Mesenchymal stem cell (in vitro differentiated cells and primary cell): Measurements from ENCODE around the gene RPRML.

Experiments
- DNase-seq: peaks from one replicate; pipeline ENCODE4 v3.0.0-alpha.2; 2013
- H2AFZ ChIP-seq: one replicate; pipeline ENCODE4 v1.6.1; 2013; ENCODE audit warnings: low read depth, mild to moderate bottlenecking, control low read depth, inconsistent platforms, low read length, moderate library complexity
- H2AK5ac ChIP-seq: 2 replicates; pipeline ENCODE4 v1.6.1; 2013; ENCODE audit warnings: low read length, moderate library complexity, mild to moderate bottlenecking, inconsistent platforms; ENCODE audit not compliant: severe bottlenecking
- H2BK120ac ChIP-seq: one replicate; pipeline ENCODE4 v1.6.1; 2013; ENCODE audit warnings: low read depth, mild to moderate bottlenecking, inconsistent platforms, low read length, moderate library complexity
- H2BK12ac ChIP-seq, 2 experiments: one replicate each; pipeline ENCODE4 v1.6.1; 2013; ENCODE audit warnings: inconsistent platforms in 2 of 2, low read length in 2 of 2, mild to moderate bottlenecking in 2 of 2, moderate library complexity in 2 of 2, control low read depth in 1 of 2
- H2BK15ac ChIP-seq: one replicate; pipeline ENCODE4 v1.6.1; 2013; ENCODE audit warnings: mild to moderate bottlenecking, low read depth, inconsistent platforms; ENCODE audit not compliant: poor library complexity, severe bottlenecking
- H2BK5ac ChIP-seq: 2 replicates; pipeline ENCODE4 v1.6.1; 2013; ENCODE audit warnings: low read depth, mild to moderate bottlenecking, low read length, control low read depth, inconsistent platforms; ENCODE audit not compliant: poor library complexity, severe bottlenecking
- H3K14ac ChIP-seq, 2 experiments: one replicate each; pipeline ENCODE4 v1.6.1; 2013; ENCODE audit warnings: inconsistent platforms in 2 of 2, low read length in 2 of 2, control low read depth in 1 of 2, mild to moderate bottlenecking in 1 of 2, moderate library complexity in 1 of 2
- H3K18ac ChIP-seq, 2 experiments: one replicate each; pipeline ENCODE4 v1.6.1; 2013; ENCODE audit warnings: inconsistent platforms in 2 of 2, low read length in 2 of 2, control low read depth in 1 of 2, low read depth in 1 of 2, mild to moderate bottlenecking in 1 of 2
- H3K23ac ChIP-seq, 2 experiments: one replicate each; pipeline ENCODE4 v1.6.1; 2013; ENCODE audit warnings: inconsistent platforms in 2 of 2, low read length in 2 of 2, mild to moderate bottlenecking in 2 of 2, moderate library complexity in 2 of 2, control low read depth in 1 of 2
- H3K27ac ChIP-seq: 2 replicates; pipeline ENCODE4 v1.5.1; 2013; ENCODE audit warnings: mild to moderate bottlenecking, moderate library complexity, low read length, control low read depth, inconsistent platforms; ENCODE audit not compliant: poor library complexity, severe bottlenecking
- H3K27me3 ChIP-seq, 2 experiments: 2 replicates each; pipeline versions ENCODE4 v1.6.1 to v1.7.0; 2013; ENCODE audit warnings: low read length in 2 of 2, mild to moderate bottlenecking in 2 of 2, moderate library complexity in 2 of 2, control low read depth in 1 of 2, inconsistent platforms in 1 of 2; ENCODE audit not compliant: control insufficient read depth in 1 of 2, insufficient read depth in 1 of 2
- H3K36me3 ChIP-seq, 2 experiments: 2 replicates each; pipeline versions ENCODE4 v1.6.1 to v1.7.0; 2013; ENCODE audit warnings: low read length in 2 of 2, control low read depth in 1 of 2, inconsistent platforms in 1 of 2, low read depth in 1 of 2, mild to moderate bottlenecking in 1 of 2; ENCODE audit not compliant: insufficient read depth in 2 of 2, control insufficient read depth in 1 of 2
- H3K4ac ChIP-seq, 2 experiments: one replicate each; pipeline ENCODE4 v1.6.1; 2013; ENCODE audit warnings: inconsistent platforms in 2 of 2, low read length in 2 of 2, mild to moderate bottlenecking in 2 of 2, moderate library complexity in 2 of 2, control low read depth in 1 of 2, low read depth in 1 of 2
- H3K4me1 ChIP-seq: 2 replicates; pipeline ENCODE4 v1.6.1; 2013; ENCODE audit warnings: low read depth, low read length, control low read depth; ENCODE audit not compliant: control insufficient read depth, insufficient read depth
- H3K4me2 ChIP-seq: 2 replicates; pipeline ENCODE4 v1.6.1; 2013; ENCODE audit warnings: low read length, mild to moderate bottlenecking, inconsistent platforms; ENCODE audit not compliant: poor library complexity, severe bottlenecking
- H3K4me3 ChIP-seq, 2 experiments: 2 replicates each; pipeline versions ENCODE4 v1.5.1 to v1.7.0; 2013; ENCODE audit warnings: low read length in 2 of 2, mild to moderate bottlenecking in 2 of 2, control low read depth in 1 of 2, low read depth in 1 of 2; ENCODE audit not compliant: insufficient read depth in 1 of 2
- H3K79me1 ChIP-seq: replicated peaks from 2 replicates; pipeline ENCODE4 v1.6.1; 2013; ENCODE audit warnings: mild to moderate bottlenecking, control low read depth, low read length, inconsistent platforms; ENCODE audit not compliant: poor library complexity, severe bottlenecking
- H3K9ac ChIP-seq: 2 replicates; pipeline ENCODE4 v1.7.0; 2013; ENCODE audit warnings: mild to moderate bottlenecking, low read length, moderate library complexity
- H3K9me3 ChIP-seq: 2 replicates; pipeline ENCODE4 v1.7.0; 2013; ENCODE audit warnings: mild to moderate bottlenecking, low read length; ENCODE audit not compliant: control insufficient read depth
- H4K8ac ChIP-seq: one replicate; pipeline ENCODE4 v1.6.1; 2013; ENCODE audit warnings: inconsistent platforms, mild to moderate bottlenecking, low read length, moderate library complexity
- H4K91ac ChIP-seq: one replicate; pipeline ENCODE4 v1.6.1; 2013; ENCODE audit warnings: mild to moderate bottlenecking, low read length, inconsistent platforms
- WGBS: methylation state at CpG from one replicate; pipeline ENCODE4 v1.1.7; 2013; ENCODE audit warnings: mixed read lengths; 5-methylcytosine and 5-hydroxymethylcytosine counted together

RPRML gene

DNA sequence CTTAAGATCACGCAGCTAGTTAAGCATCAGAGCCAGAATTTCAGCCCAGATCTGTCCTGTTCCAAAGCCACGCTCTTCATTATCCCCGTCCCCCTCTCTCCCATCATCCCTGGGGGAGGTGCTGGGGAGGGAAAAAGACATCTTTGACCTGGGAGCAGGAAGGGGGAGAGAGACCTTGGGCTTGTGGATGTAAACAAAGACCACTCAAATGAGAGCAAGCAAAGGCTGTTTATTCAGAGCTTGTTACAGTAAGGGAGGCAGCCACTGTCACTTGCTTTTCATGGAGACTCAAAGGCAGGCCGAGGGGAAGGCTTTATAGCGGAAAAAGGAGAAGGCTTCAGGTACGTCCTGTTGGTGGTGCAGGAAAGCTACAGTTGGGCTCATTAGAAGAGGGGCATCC, 3.5 kb upstream of the RPRML start:
- H4K8ac ChIP-seq, result no peak overlapping the region
- no peak overlapping the region for H2BK12ac ChIP-seq
- no peak overlapping the region for H3K27ac ChIP-seq
- no peak overlapping the region for H3K4ac ChIP-seq
- no peak overlapping the region for H2BK120ac ChIP-seq
- H3K23ac ChIP-seq, result no peak overlapping the region
- H4K91ac ChIP-seq, result no peak overlapping the region
- H3K9ac ChIP-seq, result no peak overlapping the region
- H3K14ac ChIP-seq, result no peak overlapping the region
- H2BK5ac ChIP-seq, result no peak overlapping the region
- no peak overlapping the region for H2AFZ ChIP-seq
- peaks cover 2% of the 10 kb centered on the region for H3K9me3 ChIP-seq
- peaks cover 18% of the 10 kb centered on the region for H3K4me1 ChIP-seq
- peaks cover 0 to 3% of the 10 kb centered on the region in 2 experiments for H3K36me3 ChIP-seq
- 82% methylated on average over 4 of the region's 6 CpGs for WGBS
- H3K27me3 ChIP-seq, result peaks cover 46 to 56% of the 10 kb centered on the region in 2 experiments
- H3K4me3 ChIP-seq, result no peak overlapping the region
- no peak overlapping the region for H2AK5ac ChIP-seq
- no peak overlapping the region for H3K4me2 ChIP-seq
- no peaks in the 10 kb centered on the region for H3K79me1 ChIP-seq
- no peak overlapping the region for H2BK15ac ChIP-seq
- no peak overlapping the region for H3K18ac ChIP-seq
- no peak for DNase-seq

- peak; percentile 7 for DNase-seq
- H2BK15ac ChIP-seq, result no peak overlapping the region
- H3K79me1 ChIP-seq, result no peaks in the 10 kb centered on the region
- H3K9me3 ChIP-seq, result no peaks in the 10 kb centered on the region
- H2AFZ ChIP-seq, result peak overlapping the region; percentile 53
- H2AK5ac ChIP-seq, result no peak overlapping the region
- peak overlapping the region; percentile 46 to 72 for H3K4me3 ChIP-seq
- peaks cover 18% of the 10 kb centered on the region for H3K4me1 ChIP-seq
- peaks cover 0 to 3% of the 10 kb centered on the region in 2 experiments for H3K36me3 ChIP-seq
- H3K18ac ChIP-seq, result no peak overlapping the region
- H3K23ac ChIP-seq, result no peak overlapping the region
- no peak overlapping the region for H2BK120ac ChIP-seq
- no peak overlapping the region for H2BK12ac ChIP-seq
- H3K27me3 ChIP-seq, result peaks cover 65 to 73% of the 10 kb centered on the region in 2 experiments
- no peak overlapping the region for H3K4ac ChIP-seq
- H2BK5ac ChIP-seq, result no peak overlapping the region
- H3K14ac ChIP-seq, result no peak overlapping the region
- no peak overlapping the region for H3K9ac ChIP-seq
- peak overlapping the region; percentile 95 for H3K4me2 ChIP-seq
- no peak overlapping the region for H3K27ac ChIP-seq
- H4K8ac ChIP-seq, result no peak overlapping the region
- 2% methylated on average over 73 of the region's 83 CpGs for WGBS
- H4K91ac ChIP-seq, result no peak overlapping the region
These were observed 435 bp downstream of the RPRML start for GRCh38 chr17:46978489-46979146.

DNA sequence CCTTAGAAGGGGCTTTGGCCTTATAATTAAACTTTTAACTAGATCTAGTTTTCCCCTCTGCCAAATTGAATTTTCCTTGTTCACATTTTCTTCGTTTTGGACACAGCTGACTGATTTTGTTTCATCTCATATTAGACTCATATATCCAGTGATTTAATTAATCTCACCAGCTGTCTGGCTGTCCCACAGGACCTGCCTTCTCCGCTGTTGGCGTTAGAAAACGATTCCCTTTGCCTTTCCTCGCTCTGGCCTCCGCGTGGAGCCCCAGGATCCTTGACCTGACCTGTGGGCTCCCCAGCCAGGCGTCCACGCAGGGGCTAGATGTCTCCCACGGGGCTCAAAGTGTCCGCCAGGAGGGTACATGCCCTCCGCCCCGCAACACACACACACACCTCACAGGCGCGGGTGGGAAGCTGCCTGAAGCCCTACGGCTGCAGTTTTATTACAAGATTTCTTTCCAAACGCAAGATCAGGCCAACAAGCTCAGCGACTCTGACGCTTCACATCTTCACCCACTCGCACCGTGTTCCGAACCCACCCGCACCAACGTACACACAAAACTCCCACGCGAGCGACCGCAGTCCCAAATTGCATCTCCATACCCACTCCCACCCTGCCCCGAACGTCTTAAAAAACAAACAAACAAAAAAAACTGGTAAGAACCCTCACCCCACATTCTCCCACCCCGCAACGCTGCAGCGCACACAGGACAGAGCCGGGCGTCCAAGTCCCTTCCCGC, 1.1 kb downstream of the RPRML start:
- Histone ChIP-seq H3K14ac (peak overlapping the region in 1 of 2 experiments; percentile 49), H3K27me3 (peaks cover 72 to 80% of the 10 kb centered on the region in 2 experiments), H3K4me1 (peaks cover 18% of the 10 kb centered on the region), H3K4me2 (peak overlapping the region; percentile 95), H3K4ac (no peak overlapping the region), H3K4me3 (peak overlapping the region in 1 of 2 experiments; percentile 46), H3K36me3 (peaks cover 0 to 3% of the 10 kb centered on the region in 2 experiments), H3K9me3 (no peaks in the 10 kb centered on the region), H3K23ac (no peak overlapping the region), H2BK5ac (no peak overlapping the region), H2BK15ac (no peak overlapping the region), H2BK120ac (no peak overlapping the region), H3K9ac (no peak overlapping the region), H2BK12ac (no peak overlapping the region), H4K8ac (no peak overlapping the region), H4K91ac (no peak overlapping the region), H3K79me1 (no peaks in the 10 kb centered on the region), H2AFZ (no peak overlapping the region), H3K18ac (no peak overlapping the region), H2AK5ac (no peak overlapping the region), H3K27ac (no peak overlapping the region)
- 19% methylated on average over 36 of the region's 36 CpGs for WGBS
- no peak for DNase-seq

DNA sequence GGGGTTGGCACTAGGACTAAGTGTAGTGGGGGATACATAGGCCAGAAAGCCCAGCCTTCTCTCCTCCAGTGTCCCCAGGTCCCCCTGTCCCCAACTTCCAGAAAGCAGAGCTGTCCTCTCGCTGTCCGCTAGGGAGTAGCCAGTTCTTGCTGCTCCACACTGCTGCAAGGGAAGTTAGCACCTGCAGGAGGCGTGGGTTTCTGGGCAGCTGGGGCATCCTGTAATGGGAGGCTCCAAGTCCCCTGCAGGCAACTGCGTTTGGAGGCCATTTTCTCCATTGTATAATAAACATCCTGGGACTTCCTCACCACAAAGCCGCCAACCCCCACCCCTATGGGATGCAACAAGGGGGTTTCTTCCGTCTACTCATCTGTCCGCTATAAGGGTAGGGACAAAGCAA, 1.7 kb downstream of the RPRML start:
- Histone ChIP-seq H3K4me1 (peaks cover 18% of the 10 kb centered on the region), H3K4me3 (no peak overlapping the region), H2BK12ac (no peak overlapping the region), H3K14ac (no peak overlapping the region), H2BK120ac (no peak overlapping the region), H4K91ac (no peak overlapping the region), H3K36me3 (peaks cover 0 to 3% of the 10 kb centered on the region in 2 experiments), H4K8ac (no peak overlapping the region), H3K4me2 (no peak overlapping the region), H2BK15ac (no peak overlapping the region), H3K18ac (no peak overlapping the region), H2BK5ac (no peak overlapping the region), H3K9me3 (no peaks in the 10 kb centered on the region), H3K4ac (no peak overlapping the region), H2AK5ac (no peak overlapping the region), H3K27ac (no peak overlapping the region), H3K79me1 (no peaks in the 10 kb centered on the region), H3K23ac (no peak overlapping the region), H3K9ac (no peak overlapping the region), H3K27me3 (peaks cover 75 to 84% of the 10 kb centered on the region in 2 experiments), H2AFZ (no peak overlapping the region)
- DNase-seq, result peak; percentile 58
- 8% methylated on average over 7 of the region's 7 CpGs for WGBS
